ENCODE data around the gene PRR29.

DNA sequence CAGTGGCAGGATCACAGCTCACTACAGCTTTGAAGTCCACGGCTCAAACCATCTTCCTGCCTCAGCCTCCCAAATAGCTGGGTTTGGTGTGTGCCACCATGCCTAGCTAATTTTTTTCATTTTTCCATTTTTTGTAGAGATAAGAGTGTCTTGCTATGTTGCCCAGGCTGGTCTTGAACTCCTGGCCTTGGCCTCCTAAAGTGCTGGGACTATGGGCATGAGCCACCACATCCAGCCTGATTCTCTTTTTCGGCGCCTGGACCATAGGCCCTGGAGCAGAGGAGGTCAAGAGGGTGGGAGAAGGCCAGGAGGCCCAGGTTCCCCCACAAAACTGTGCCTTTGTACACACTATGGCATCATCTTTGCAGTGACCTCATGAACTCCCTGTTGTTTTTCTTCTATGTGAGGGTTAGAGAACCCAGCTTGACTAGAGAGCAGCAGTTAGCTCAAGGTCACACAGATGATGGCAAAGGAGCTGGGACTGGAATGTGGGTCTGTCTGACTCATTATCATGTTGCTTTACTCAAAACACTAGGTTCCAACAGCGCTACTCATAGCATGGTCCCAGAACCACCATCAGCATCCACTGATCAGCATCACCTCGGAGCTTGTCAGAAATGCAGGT is 41.7 kb upstream of the PRR29 start:
- TF ChIP-seq, protein P1, sequence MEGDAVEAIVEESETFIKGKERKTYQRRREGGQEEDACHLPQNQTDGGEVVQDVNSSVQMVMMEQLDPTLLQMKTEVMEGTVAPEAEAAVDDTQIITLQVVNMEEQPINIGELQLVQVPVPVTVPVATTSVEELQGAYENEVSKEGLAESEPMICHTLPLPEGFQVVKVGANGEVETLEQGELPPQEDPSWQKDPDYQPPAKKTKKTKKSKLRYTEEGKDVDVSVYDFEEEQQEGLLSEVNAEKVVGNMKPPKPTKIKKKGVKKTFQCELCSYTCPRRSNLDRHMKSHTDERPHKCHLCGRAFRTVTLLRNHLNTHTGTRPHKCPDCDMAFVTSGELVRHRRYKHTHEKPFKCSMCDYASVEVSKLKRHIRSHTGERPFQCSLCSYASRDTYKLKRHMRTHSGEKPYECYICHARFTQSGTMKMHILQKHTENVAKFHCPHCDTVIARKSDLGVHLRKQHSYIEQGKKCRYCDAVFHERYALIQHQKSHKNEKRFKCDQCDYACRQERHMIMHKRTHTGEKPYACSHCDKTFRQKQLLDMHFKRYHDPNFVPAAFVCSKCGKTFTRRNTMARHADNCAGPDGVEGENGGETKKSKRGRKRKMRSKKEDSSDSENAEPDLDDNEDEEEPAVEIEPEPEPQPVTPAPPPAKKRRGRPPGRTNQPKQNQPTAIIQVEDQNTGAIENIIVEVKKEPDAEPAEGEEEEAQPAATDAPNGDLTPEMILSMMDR (IDR thresholded peaks at IDR 0.05; ENCODE audit: insufficient read depth, low read length, poor library complexity, severe bottlenecking) = no peak
- no peak for TF ChIP-seq EZH2phosphoT487 (conservative IDR thresholded peaks at IDR 0.05; ENCODE audit: low read length)

All from SU-DHL-6 (cell line).